DMS153 treated with DMSO at 0.1 percent for 48 hours (cell line): ENCODE data around the gene HNRNPL.
"Not testable (repeated sequence)": the region's sequence is repeated elsewhere in the genome, so short reads cannot be mapped to it uniquely, and the experiment has no call there.

ENCODE experiments used
- DNase-seq: peaks from one replicate; lab custom pipeline; 2025; ENCODE audit not compliant: unreplicated experiment; lab: John Stamatoyannopoulos, UW

HNRNPL gene

DNA sequence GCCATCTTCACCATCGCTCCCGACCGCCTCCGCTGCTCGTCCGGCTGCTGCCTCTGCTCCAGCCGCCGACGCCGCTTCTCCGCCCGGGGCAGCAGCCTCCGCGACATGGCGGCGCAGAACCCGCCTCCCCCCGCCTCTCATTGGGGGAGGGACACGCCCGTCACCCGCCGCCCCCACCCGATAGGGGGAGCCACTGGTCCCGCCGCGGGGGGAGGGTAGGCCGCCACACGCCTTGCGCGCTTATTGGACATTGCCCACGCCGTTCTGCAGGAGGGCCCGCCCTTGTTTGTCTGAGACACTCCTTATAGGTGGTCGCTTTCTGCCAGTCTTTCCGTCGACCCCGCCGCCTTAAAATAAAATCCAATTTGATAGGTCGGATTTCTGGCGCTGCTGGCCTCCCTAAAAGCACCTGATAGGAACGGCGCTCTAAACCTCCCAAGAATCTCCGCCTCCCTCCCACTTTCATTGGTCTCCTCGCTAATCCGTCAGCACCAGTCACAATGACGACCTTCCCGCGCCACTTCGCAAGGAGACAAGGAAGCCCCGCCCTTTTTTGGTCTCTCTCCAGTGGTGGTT, at the start of gene HNRNPL:
Gene HNRNPL (minus strand): TSS at position 127 of the 576 bp plus-strand sequence. CDS start 20 bp downstream, at position 107.
- DNase-seq: peak; percentile 100

DNA sequence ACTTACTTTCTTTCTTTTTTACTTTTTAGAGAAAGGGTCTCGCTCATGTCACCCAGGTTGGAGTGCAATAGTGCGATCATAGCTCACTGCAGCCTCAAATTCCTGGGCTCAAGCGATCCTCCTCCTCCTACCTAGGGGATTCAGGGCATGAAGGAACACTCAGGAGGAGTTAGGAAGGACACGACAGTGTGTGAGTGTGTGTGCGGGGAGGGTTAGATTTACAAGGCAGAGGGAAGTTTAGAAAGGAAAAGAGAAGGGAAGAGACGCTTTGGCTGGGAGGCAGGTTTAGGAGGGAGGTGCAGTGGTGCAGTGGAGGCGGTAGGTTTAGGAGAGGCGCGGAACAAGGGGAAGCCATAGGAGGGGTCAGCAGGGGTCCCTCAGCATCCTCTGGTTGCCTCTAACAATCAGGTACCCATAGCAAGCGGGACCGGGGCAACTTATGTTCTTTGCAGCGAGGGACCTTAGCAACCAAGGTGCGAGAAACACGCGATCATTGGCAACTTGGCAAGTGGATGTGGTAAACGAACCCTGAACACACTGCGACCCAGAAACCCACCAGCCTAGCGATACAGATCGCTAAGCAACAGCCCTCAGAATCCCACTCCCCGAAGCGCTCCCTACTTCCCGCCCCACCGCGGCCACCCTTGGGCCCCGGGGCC, 49.1 kb upstream of the HNRNPL start:
- no peak for DNase-seq

DNA sequence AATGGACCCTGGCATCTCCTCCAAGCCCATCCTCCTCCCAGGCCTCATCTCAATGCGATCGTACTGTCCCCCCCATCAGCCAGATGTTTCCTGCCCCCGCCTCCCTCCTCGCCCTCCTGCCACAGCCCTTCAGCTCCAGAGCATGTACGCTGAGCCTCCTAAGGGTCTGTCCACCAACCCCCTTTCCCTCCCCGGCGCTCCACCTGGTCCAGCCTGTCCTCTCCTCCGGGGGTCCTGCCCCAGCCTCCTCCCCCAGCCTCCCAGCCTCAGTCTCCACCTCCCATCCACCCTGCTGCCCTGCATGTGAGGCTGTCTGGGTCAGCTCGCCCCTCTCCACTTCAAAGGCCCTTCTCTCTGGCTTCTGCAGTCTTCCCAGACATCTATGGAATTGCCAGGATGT, 45.2 kb upstream of the HNRNPL start:
- no peak for DNase-seq

DNA sequence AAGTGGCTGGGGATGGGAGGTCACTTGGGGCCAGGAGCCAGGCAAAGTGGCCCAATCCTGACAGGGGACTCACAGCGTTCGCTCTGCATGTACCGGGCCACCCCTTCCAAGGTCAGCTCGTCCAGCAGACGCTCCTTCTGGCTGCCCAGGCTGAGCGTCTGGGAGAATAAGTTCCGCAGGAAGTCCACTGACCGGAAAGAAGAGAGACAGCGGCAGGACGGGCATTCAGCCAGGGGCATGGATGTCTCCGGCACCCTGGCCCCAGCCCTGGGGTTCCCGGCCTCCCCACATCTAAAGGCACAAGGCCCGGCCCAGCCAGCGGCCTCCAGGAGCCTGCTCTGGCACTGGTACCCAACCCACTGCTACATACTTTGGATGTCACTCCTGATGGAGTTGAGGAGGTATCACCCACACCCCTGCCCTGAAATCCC, 43.6 kb upstream of the HNRNPL start:
- no peak for DNase-seq

DNA sequence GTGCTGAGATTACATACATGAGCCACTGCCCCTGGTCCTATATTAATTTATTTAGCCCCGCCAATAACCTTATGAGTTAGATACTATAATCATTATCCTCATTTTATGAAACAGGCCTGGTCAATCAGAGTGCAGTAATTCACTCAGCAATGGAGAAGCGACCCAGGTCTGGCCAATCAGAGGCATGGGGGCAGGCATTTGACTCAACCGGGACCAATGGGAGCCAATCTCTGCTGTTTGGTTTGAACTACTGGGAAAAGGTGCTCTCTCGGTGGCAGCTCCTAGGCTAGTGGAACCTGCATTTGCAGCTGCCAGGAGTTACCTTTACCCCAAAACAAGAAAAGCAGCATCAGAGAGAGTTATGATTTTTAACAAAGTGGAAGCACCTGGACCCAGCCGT, 43.1 kb upstream of the HNRNPL start:
- DNase-seq: no peak

DNA sequence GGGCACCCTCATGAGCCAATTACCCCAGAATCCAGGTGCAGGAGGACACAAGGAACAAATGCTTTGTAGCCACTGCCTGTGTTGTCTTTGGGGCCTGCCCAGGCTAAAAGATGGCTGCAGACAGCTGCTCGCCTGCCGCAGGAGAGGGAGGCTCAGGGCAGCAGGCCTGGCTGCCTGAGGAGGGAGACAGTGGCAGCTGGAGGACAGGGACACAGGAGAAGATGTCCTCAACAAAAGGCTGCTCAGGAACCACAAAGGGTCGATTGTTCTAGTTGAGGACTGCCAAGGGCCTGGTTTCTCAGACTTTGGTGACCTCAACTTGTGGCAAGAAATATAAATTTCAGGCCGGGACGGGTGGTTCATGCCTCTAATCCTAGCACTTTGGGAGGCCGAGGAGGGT, 42.0 kb upstream of the HNRNPL start:
- DNase-seq: no peak

DNA sequence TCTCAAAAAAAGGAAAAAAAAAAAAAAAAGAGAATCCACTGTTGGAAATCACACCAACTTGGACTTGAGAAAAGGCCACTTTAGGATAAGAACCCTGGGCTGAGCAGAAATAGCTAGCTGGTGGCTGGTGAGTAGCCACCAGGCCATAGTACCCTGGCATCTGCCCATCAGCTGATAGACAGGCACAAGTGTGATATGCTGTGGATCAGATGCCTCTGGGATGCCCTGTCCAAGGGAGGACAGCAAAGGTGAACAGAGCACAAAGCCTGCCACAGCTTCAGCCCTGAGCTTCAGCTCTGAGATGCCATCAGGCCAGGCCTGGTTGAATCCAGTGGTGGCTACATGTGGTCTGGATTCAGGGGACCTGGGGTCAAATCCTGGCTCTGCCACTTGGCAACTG, 40.9 kb upstream of the HNRNPL start:
- DNase-seq: no peak

DNA sequence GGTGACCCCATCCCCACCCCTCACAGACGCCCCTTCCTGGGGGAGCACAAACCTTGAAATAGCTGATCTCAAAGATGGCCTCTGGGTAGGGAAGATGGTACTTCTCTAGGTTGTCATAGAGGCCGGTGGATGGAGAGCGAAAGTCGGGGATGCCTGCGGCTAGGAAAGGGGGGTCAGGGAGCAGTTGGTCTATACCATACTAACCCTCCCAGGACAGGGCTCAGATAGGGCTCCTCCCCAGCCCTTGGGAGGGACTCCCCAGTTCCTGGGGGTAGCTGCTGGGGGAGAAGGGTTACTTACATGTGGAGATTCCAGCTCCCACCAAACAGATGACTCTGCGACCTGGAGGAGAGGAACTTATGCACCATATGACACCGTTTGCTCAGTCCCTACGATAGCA, 40.0 kb upstream of the HNRNPL start:
- no peak for DNase-seq

DNA sequence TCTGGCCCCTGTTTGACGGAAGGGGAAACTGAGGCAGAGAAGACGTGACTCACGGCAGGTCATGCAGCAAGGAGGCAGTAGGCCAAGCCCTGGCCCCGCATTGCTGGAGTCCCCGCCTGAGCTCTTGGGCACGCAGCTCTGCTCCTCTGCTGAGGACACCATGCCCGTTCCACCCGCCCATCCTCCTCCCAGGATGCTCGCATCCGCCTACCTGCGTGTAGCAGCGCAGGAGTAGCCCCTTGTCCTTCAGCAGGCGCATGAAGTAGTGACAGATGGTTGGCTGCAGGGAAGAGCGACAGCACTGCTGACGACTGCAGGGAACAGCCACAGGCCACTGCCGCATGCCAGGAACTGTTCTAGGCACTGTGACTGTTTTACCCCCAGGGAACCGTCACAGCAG, 39.1 kb upstream of the HNRNPL start:
- DNase-seq: no peak

DNA sequence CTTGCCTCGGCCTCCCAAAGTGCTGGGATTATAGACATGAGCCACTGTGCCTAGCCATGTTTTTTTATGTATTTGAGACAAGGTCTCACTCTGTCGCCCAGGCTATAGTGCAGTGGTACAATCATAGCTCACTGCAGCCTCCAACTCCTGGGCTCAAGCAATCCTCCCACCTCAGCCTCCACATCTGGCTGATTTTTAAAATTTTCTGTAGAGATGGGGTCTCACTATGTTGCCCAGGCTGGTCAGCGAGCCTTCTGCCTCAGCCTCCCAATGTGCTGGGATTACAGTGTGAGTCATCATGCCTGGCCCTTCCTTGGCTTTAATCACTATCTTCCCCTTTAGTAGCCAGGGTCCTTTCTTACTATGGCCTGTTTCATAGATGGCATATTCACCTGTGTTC, 34.9 kb upstream of the HNRNPL start:
- DNase-seq: not testable (repeated sequence)

DNA sequence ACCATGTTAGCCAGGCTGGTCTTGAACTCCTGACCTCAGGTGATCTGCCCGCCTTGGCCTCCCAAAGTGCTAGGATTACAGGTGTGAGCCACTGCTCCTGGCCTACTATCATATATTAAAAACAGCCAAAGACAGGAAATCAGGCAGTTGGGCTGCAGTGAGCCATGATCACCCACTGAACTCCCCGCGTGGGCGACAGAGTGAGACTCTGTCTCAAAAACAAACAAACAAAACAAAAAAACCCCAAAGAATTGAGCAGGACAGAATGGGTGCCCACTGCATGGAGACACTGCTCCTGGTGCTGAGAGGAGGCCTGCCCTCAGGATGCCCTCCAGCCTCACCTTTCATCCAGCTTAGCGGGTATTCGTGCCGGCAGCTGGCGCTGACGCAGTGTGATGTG, 33.5 kb upstream of the HNRNPL start:
- no peak for DNase-seq

DNA sequence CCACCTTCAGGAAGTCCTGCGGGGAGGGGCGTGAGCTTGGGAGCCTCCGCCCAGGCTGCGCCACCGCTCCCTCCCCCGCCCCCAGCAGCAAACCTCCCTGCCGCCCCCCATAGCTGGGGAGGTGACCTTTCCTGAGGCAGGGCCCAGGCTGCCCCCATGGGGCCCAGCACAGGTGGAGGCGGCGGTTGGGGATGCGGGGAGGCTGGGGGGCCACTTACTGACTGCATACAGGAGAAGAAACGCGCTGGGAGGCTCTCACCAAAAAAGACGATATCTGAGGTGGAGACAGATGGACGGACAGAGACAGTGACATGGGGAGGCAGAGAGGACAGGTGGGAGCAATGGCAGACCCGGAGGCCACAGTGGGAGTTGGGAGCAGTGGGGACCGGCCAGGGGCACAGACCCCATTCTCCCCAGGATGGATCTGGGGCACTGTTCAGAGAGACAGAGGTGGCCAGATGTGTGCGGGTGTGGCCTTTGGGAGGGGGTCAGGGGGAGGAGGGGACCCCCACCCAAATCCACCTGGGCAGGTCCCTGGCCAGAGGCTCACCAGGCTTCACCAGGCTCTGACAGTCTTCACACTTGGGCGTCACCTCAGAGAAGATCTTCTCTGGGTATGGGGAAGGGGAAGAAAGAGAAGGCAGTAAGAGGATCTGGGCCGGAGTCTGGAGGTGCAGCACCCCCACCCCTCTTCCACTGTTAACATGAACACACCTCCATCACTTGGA, 31.3 kb upstream of the HNRNPL start:
- no peak for DNase-seq

DNA sequence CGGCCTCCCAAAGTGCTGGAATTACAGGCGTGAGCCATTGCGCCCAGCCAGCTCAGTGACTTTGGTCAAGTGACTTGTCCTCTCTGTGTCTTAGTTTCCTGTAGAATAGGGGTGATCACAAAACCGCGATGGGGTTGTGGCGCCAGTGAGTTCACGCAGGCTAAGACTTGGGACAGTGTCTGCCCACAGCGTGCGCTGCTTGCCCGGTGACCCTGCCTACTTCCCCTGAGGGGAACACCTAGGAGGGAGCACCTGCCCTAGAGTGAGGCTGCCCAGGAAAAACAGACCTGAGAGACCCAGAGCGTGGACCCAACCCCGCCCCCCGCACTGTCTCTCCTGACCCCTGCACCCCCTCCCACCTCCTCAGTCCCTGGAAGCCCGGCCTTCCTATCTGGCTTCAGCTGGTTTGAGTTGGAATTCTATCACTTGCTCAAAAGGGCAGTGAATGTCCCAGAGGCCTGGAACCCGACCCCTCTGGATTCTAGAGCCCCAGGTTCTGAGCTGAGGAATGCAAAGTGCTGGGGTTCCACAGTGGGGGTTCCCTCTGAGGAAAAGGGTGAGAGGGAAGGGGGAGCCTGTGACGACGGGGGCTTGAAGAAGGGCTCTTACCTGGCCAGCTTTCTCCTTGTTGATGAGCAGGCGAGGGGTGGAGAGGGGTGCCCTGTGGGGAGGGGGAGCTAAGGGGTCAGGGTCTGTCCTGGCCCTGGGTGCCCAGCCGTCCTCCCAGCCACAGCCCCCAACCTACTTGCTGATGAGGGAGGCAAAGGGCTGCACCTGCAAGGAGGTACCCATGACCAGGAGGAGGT, 30.5 kb upstream of the HNRNPL start:
- no peak for DNase-seq

DNA sequence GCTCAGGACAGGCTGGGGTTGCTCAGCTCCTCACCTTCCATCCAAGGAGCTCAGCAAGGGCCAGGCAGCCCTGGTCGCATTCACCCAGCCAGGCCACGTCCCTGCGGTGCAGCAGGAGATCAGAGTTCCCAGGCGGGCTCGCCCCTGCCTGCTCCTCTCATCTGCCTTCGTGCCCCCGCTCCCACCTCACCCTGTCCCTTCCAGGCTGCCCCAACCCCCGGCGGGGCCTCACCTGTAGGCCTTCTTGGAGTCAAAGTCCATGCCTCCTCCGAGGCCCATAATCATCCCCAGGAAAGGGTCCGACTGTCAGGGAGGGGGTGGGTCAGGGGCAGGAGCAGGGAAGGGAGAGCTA, 29.6 kb upstream of the HNRNPL start:
- DNase-seq: no peak

DNA sequence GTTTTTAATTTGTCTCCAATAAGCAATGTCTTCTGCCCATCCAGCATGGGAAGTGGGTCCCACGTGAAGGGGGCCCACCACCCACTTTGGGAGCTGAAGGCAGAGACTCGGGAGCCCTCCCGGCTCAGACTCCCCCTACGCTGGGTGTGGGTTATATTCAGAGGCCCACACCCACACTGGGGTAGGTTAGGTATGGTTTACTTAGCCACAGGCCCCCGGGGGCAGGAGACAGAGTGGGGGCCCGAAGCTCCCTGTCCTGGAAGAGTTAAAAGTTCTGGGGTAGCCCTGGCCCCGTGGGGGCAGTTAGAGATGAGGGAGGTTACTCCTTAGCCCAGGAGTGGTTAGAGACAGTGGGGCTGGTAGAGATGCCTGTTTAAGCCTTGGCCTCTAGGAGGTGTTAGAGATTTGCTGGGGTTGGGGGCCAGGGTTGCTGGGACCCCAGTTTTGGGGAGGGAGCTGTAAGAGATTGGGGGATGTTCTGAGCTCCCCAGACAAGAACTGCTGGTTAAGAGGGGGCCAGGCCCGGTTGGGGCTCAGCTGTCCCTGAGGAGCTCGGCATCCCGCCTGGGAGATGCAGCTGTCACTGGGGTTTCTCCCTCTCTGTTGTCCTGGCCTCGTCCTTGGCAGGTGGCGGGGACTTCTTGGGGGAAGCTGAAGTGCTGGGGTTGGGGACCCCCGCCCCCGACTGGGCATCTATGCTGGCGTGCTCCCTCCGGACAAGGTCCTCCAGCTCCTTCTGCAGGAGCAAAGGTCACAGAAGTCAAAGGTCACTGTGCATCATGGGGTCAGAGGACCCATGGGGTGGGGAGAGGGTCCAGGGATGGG, 29.0 kb upstream of the HNRNPL start:
- no peak for DNase-seq

DNA sequence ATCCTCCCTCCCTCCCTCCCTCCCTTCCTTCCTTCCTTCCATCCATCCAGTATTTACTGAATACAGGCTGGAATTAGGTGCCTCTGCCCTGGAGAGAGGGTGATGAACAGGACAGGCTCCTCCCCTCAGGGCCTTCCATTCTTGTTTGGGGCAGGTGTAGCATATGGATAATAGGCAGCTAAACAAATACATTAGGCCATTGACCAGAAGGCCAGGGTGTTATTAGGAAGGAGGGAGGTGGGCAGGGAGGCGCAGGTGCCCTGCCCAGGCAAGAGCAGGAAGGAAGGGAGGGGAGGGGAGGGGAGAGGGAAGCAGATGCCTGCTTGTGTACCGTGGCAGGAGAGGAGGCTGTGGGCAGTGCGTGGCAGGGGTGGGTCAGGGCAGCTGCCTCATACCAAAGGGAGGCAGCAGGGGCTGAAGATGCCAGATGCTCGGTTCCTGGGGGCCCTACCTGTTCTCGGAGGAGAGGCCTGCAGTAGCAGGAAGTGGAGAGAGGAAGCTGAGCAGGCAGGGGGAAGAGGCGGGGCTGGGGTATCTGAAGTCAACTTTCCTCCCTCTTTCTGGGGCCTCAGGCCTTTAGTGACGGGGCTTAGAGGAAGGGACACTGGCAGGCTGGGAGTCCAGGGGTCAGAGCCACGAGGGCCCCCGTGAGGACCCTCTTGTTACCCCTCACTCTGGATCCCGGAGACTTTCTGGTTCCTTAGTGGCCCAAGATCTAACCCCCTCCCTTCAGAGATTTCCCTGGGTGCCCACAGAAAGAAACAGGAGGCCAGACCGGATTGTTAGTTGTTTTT, 28.2 kb upstream of the HNRNPL start, which contains the start of gene RINL:
Gene RINL (minus strand): TSS at position 495 of the 794 bp plus-strand sequence. CDS start 1,533 bp downstream, outside the sequence.
- DNase-seq: peak; percentile 92

DNA sequence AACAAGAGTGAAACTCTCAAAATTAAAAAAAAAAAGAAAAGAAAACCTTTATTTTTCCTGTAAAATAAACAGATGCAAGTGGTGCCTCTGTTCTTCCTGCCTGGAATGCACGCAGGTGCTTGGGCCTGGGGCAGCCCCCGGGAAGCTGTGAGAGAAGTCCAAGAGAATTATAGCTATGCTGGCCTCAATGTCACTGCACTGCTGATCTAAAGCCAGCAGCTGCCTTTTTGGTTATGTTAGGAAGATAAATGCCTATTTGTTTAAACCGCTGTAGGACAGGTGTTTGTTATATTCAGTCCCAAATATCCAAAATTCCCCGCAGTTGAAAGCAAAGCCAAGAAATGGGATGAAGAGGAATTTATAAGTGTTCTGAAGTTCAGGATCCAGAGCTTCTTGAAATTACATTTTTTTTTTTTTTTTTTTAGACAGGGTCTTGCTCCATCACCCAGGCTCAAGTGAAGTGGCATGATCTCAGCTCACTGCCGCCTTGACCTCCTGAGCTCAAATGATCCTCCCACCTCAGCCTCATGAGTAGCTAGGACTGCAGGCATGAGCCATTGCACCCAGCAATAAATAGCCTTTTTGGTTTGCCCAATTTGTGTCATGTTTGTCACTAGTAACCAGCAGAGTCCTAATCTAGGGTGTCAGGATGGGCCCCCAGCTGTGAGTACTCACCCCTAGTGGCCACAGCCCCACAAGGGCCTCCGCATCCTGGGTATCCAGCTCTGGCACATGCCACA, 26.0 kb upstream of the HNRNPL start:
- no peak for DNase-seq

DNA sequence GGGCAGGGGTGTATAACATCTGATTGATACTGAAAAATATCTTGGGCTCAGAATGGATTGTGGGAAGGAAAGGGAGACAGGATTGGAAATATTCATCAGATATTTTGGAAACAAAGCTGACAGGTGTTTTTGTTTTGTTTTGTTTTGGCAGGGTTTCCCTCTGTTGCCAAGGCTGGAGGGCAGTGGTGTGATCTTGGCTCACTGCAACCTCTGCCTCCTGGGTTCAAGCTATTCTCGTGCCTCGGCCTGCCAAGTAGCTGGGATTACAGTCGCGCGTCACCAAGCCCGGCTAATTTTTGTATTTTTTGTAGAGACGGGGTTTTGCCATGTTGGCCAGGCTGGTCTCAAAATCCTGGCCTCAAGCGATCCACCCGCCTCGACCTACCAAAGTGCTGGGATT, 23.6 kb upstream of the HNRNPL start:
- DNase-seq: not testable (repeated sequence)

DNA sequence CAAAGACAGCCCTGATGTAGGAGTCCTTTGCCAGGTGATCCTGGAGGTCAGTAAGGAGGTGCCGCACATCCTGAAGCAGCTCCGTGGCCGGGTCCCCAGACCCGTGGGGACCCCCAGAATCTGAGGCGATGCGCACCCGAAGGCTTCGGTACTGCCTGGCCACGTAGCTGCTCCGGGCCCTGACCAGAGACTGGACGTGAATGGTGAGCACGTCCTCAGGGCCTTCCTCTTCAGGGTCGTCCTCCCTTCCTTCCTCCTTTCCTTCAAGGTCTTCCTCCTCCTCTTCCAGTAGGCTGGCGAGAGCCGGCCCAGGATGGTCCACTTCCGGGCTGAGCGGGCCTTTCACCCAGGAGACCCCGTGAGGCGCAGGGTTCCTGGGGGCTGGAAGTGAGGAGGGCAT, 20.8 kb upstream of the HNRNPL start:
- DNase-seq: no peak
